ENCODE data around the gene OOSP1.
"Not testable (repeated sequence)": the region's sequence is repeated elsewhere in the genome, so short reads cannot be mapped to it uniquely, and the experiment has no call there.

The OOSP1 gene

GRCh38 chr11:59960502-59961381 is 22.5 kb downstream of the OOSP1 start:
- DNase-seq (ENCODE audit: low spot score): peak; percentile 2

GRCh38 chr11:59962107-59962482 is 23.9 kb downstream of the OOSP1 start:
- DNase-seq (ENCODE audit: low spot score): no peak

- no peak for DNase-seq (ENCODE audit: low spot score)
Measured at GRCh38 chr11:59963733-59964132, 25.5 kb downstream of the OOSP1 start, which contains the start of gene OOSP4A. OOSP4A (plus strand) TSS chr11:59964033; CDS start chr11:59964033, 0 bp downstream.

- no peak for DNase-seq (ENCODE audit: low spot score)
Measured at GRCh38 chr11:59965424-59965823, 27.2 kb downstream of the OOSP1 start.

- no peak for DNase-seq (ENCODE audit: low spot score)
Measured at GRCh38 chr11:59966201-59966600, 28.0 kb downstream of the OOSP1 start.

- DNase-seq (ENCODE audit: low spot score): no peak
Measured at GRCh38 chr11:59967677-59968394, 29.6 kb downstream of the OOSP1 start.

GRCh38 chr11:59968395-59968783 is 30.2 kb downstream of the OOSP1 start:
- no peak for DNase-seq (ENCODE audit: low spot score)

- no peak for DNase-seq (ENCODE audit: low spot score)
Measured at GRCh38 chr11:59973097-59973496, 34.9 kb downstream of the OOSP1 start.

GRCh38 chr11:59981106-59981770 is 43.0 kb downstream of the OOSP1 start:
- no peak for DNase-seq (ENCODE audit: low spot score)

- not testable (repeated sequence) for DNase-seq (ENCODE audit: low spot score)
Measured at GRCh38 chr11:59982037-59982436, 43.8 kb downstream of the OOSP1 start.

- no peak for DNase-seq (ENCODE audit: low spot score)
Measured at GRCh38 chr11:59983212-59983611, 45.0 kb downstream of the OOSP1 start.

- DNase-seq (ENCODE audit: low spot score): no peak
Measured at GRCh38 chr11:59984368-59984767, 46.1 kb downstream of the OOSP1 start.

GRCh38 chr11:59990421-59990820 is 52.2 kb downstream of the OOSP1 start:
- DNase-seq (ENCODE audit: low spot score): no peak

GRCh38 chr11:59992425-59992824 is 54.2 kb downstream of the OOSP1 start:
- no peak for DNase-seq (ENCODE audit: low spot score)

GRCh38 chr11:59997800-59998199 is 59.6 kb downstream of the OOSP1 start:
- DNase-seq (ENCODE audit: low spot score): no peak

GRCh38 chr11:59999691-60000090 is 61.5 kb downstream of the OOSP1 start:
- no peak for DNase-seq (ENCODE audit: low spot score)

- DNase-seq (ENCODE audit: low spot score): no peak
Measured at GRCh38 chr11:60003729-60004128, 65.5 kb downstream of the OOSP1 start.

GRCh38 chr11:60005360-60005759 is 67.1 kb downstream of the OOSP1 start:
- DNase-seq (ENCODE audit: low spot score): no peak
